T-cell (primary cell): ENCODE measurements around the gene LIN54. TPM values are rescaled to one million over a fixed set of nuclear protein-coding genes. Genes with fewer than 3 reads are reported as not detected.
"Not testable (repeated sequence)": the region's sequence is repeated elsewhere in the genome, so short reads cannot be mapped to it uniquely, and the experiment has no call there.

Experiments
- ATAC-seq, 4 experiments: fragments of 200-7000 bp in 3 of 4; fragments of 150-1000 bp in 1 of 4; cut with Tn5 transposase; replicated peaks in 1 of 4; 1 replicate in 3 of 4; 2 replicates in 1 of 4; pipeline ENCODE4 v1.10.0; 2021; ENCODE audit warnings: moderate library complexity in 3 of 4, mild to moderate bottlenecking in 2 of 4, moderate number of reproducible peaks in 1 of 4
- CTCF ChIA-PET, 2 donors: fragments of 300-600 bp; sonication (Branson Sonifier 250); formaldehyde crosslinking; loops; one replicate each; lab custom pipeline; 2022; ENCODE audit warnings: antibody characterized with exemption in 2 of 2; lab: Charles Lee
- POLR2A ChIA-PET, 2 donors: fragments of 300-600 bp; sonication (Branson Sonifier 250); formaldehyde crosslinking; loops; one replicate each; lab custom pipeline; 2022; ENCODE audit warnings: antibody characterized with exemption in 2 of 2; lab: Charles Lee
- DNase-seq, 35 experiments: peaks; one replicate each; pipeline versions ENCODE4 v3.0.0 to v3.0.0-alpha.2; 2013 to 2023
- H3K27ac ChIP-seq: one replicate; pipeline ENCODE4 v1.5.1; 2013; ENCODE audit warnings: low read length
- H3K27me3 ChIP-seq, 2 experiments: replicated peaks in 1 of 2; 1 replicate in 1 of 2; 2 replicates in 1 of 2; pipeline versions ENCODE4 v1.6.1 to v1.7.0; 2013; ENCODE audit warnings: low read length in 1 of 2, mixed read lengths in 1 of 2; ENCODE audit not compliant: control insufficient read depth in 2 of 2, insufficient read depth in 2 of 2; ENCODE audit errors: extremely low read depth in 1 of 2
- H3K36me3 ChIP-seq, 2 donors: 1 replicate in 1 of 2; 2 replicates in 1 of 2; pipeline versions ENCODE4 v1.6.1 to v1.7.0; 2013; ENCODE audit warnings: low read length in 1 of 2; ENCODE audit not compliant: control insufficient read depth in 2 of 2, insufficient read depth in 1 of 2; ENCODE audit errors: extremely low read depth in 1 of 2
- H3K4me1 ChIP-seq, 2 experiments: 1 replicate in 1 of 2; 2 replicates in 1 of 2; pipeline versions ENCODE4 v1.6.1 to v1.7.0; 2013; ENCODE audit warnings: low read length in 2 of 2, mixed read lengths in 1 of 2; ENCODE audit not compliant: insufficient read depth in 2 of 2, control insufficient read depth in 1 of 2; ENCODE audit errors: extremely low read depth in 1 of 2
- H3K4me3 ChIP-seq, 2 donors: 1 replicate in 1 of 2; 2 replicates in 1 of 2; pipeline versions ENCODE4 v1.5.1 to v1.7.0; 2013; ENCODE audit warnings: mild to moderate bottlenecking in 2 of 2, low read length in 1 of 2, moderate library complexity in 1 of 2; ENCODE audit not compliant: control insufficient read depth in 1 of 2; ENCODE audit errors: extremely low read depth in 1 of 2
- H3K9me3 ChIP-seq: 2 replicates; pipeline ENCODE4 v1.7.0; 2013
- H3K27ac Mint-ChIP-seq, 2 donors: one replicate each; pipeline ENCODE4 v1.8.0; 2020 to 2021; ENCODE audit warnings: mild to moderate bottlenecking in 2 of 2, mixed read lengths in 2 of 2
- H3K27me3 Mint-ChIP-seq, 2 donors: one replicate each; pipeline ENCODE4 v1.8.0; 2021 to 2022; ENCODE audit warnings: mixed read lengths in 2 of 2
- H3K36me3 Mint-ChIP-seq: one replicate; pipeline ENCODE4 v1.8.0; 2021; ENCODE audit warnings: mixed read lengths
- H3K4me1 Mint-ChIP-seq, 3 donors: one replicate each; pipeline ENCODE4 v1.8.0; 2020 to 2022; ENCODE audit warnings: mixed read lengths in 3 of 3, mild to moderate bottlenecking in 1 of 3
- H3K4me3 Mint-ChIP-seq, 3 donors: one replicate each; pipeline ENCODE4 v1.8.0; 2020 to 2022; ENCODE audit warnings: mild to moderate bottlenecking in 3 of 3, mixed read lengths in 3 of 3, moderate library complexity in 3 of 3
- H3K9me3 Mint-ChIP-seq, 3 donors: one replicate each; pipeline ENCODE4 v1.8.0; 2020 to 2022; ENCODE audit warnings: mixed read lengths in 3 of 3
- WGBS: methylation state at CpG from one replicate; pipeline ENCODE4 v1.1.5; 2013; ENCODE audit warnings: missing lambda C conversion rate; ENCODE audit not compliant: insufficient coverage; 5-methylcytosine and 5-hydroxymethylcytosine counted together
- total RNA-seq, 35 experiments: library from RNA in 6 of 35; stranded (reverse) in 6 of 35; fragments of 120-200 nt in 1 of 35; gene quantifications; one replicate each; pipeline versions ENCODE4 v1.2.1 to v1.2.4 and lab custom pipeline; 2013 to 2026

Gene LIN54
- total RNA-seq, 5 donors from 2014 or later (not counting 1 experiment from before 2014, with no cell fraction given), result 15.1 to 17.9 (median 16.8) TPM

DNA sequence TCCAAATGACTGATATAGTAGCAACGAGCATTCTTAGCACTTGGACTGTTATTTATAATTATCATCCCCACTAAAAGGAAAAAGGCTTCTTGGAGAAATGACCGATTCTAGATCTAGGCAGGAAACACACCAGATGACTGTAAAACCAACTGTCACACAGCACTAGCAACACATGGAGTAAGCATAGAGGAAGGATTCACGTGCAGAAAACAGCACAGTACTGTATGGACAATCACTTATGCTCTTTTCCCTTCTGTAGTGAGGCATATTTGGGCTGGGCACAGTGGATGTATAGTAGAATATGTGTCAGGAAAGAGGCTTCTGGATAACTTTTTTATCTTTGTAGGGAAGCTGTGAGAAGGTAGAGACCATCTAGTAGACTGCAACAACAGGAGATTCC, 18.4 kb upstream of the LIN54 start:
- H3K36me3 ChIP-seq, result no peaks in the 10 kb centered on the region
- POLR2A ChIA-PET, result no interaction called here
- peaks cover 0 to 4% (median 2%) of the 10 kb centered on the region in 3 donors for H3K9me3 Mint-ChIP-seq
- ATAC-seq (no peak), DNase-seq (no peak)
- H3K4me1 ChIP-seq, result no peaks in the 10 kb centered on the region
- peaks cover 0 to 10% of the 10 kb centered on the region in 2 experiments for H3K27me3 ChIP-seq
- peaks cover 2% of the 10 kb centered on the region for H3K9me3 ChIP-seq
- peaks cover 3% of the 10 kb centered on the region for H3K36me3 Mint-ChIP-seq
- no peak overlapping the region for H3K4me3 ChIP-seq
- no peaks in the 10 kb centered on the region for H3K27me3 Mint-ChIP-seq
- H3K4me1 Mint-ChIP-seq, result no peaks in the 10 kb centered on the region
- H3K27ac ChIP-seq, result no peak overlapping the region
- WGBS, result no CpG with 5 or more reads among the region's 3 CpGs
- CTCF ChIA-PET, result interaction anchor here in 1 of 2 donors (1.6 kb wide), 1 partner anchor 18 kb away, joined by 3 read pairs; the partner anchor contains the start of gene LIN54
- H3K27ac Mint-ChIP-seq, result no peak overlapping the region
- H3K4me3 Mint-ChIP-seq, result no peak overlapping the region

DNA sequence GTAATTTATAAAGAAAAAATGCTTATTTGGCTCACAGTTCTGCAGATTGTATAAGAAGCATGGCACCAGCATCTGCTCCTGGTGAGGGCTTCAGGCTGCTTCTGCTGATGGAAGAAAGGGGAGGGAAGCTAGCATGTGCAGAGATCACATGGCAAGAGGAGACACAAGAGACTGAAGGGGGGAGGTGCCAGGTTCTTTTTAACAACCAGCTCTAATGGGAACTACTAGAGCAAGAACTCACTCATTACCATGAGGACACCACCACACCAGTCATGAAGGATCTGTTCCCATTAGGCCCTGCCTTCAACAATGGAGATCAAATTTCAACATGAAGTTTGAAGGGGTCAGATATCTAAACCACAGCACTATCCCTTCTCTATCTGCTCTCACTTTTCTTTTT, 14.9 kb upstream of the LIN54 start:
- Mint-ChIP-seq H3K27me3 (no peaks in the 10 kb centered on the region), H3K4me3 (no peak overlapping the region), H3K4me1 (no peaks in the 10 kb centered on the region), H3K36me3 (peaks cover 3% of the 10 kb centered on the region), H3K9me3 (peaks cover 0 to 4% (median 2%) of the 10 kb centered on the region in 3 donors), H3K27ac (no peak overlapping the region)
- Histone ChIP-seq H3K4me1 (no peaks in the 10 kb centered on the region), H3K27me3 (peaks cover 0 to 10% of the 10 kb centered on the region in 2 experiments), H3K9me3 (peaks cover 2% of the 10 kb centered on the region), H3K36me3 (no peaks in the 10 kb centered on the region), H3K27ac (no peak overlapping the region), H3K4me3 (no peak overlapping the region)
- ChIA-PET CTCF (no interaction called here), POLR2A (interaction anchor here in 1 of 2 donors (0.8 kb wide), 1 partner anchor 34 kb away, joined by 3 read pairs; no protein-coding TSS in a partner anchor)
- no peak for DNase-seq
- ATAC-seq, result no peak

DNA sequence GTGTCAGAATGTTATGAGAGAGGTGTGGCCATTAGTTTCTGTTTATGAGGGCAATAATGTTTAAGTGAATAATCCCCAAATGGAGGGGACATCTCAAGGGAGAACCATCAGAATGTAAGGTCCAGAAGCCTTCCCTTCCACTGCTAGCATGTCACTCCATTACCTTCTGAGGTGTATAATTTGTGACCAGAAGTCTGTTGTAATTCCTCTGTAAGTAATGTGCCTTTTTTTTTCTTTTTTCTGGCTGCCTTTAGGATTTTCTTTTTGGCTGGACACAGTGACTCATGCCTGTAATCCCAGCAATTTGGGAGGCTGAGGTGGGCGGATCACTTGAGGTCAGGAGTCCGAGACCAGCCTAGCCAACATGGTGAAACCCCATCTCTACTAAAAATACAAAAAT, 13.6 kb upstream of the LIN54 start:
- peaks cover 3% of the 10 kb centered on the region for H3K36me3 Mint-ChIP-seq
- ATAC-seq, result no peak
- H3K27ac Mint-ChIP-seq, result no peak overlapping the region
- no peak overlapping the region for H3K4me3 Mint-ChIP-seq
- H3K36me3 ChIP-seq, result no peaks in the 10 kb centered on the region
- no peak overlapping the region for H3K4me3 ChIP-seq
- no peak overlapping the region for H3K27ac ChIP-seq
- H3K4me1 ChIP-seq, result no peaks in the 10 kb centered on the region
- H3K4me1 Mint-ChIP-seq, result no peaks in the 10 kb centered on the region
- peaks cover 2% of the 10 kb centered on the region for H3K9me3 ChIP-seq
- POLR2A ChIA-PET, result no interaction called here
- H3K27me3 ChIP-seq, result peaks cover 0 to 10% of the 10 kb centered on the region in 2 experiments
- WGBS, result no CpG with 5 or more reads among the region's 2 CpGs
- no peaks in the 10 kb centered on the region for H3K27me3 Mint-ChIP-seq
- CTCF ChIA-PET, result interaction anchor here in 1 of 2 donors (0.7 kb wide), 1 partner anchor 122 kb away, joined by 4 read pairs; no protein-coding TSS in a partner anchor
- peaks cover 0 to 4% (median 2%) of the 10 kb centered on the region in 3 donors for H3K9me3 Mint-ChIP-seq
- DNase-seq, result no peak

DNA sequence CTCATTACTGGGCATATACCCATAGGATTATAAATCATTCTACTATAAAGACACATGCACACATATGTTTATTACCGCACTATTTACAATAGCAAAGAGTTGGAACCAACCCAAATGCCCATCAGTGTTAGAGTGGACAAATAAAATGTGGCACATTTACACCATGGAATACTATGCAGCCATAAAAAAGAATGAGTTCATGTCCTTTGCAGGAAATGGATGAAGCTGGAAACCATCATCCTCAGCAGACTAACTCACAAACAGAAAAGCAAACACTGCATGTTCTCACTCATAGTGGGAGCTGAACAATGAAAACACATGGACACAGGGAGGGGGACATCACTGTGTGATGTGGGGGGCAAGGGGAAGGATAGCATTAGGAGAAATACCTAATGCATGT, 13.0 kb upstream of the LIN54 start:
- H3K9me3 ChIP-seq, DNase-seq, H3K4me3 ChIP-seq, H3K4me1 Mint-ChIP-seq, H3K27me3 Mint-ChIP-seq, H3K27ac Mint-ChIP-seq, POLR2A ChIA-PET, H3K36me3 ChIP-seq, H3K4me1 ChIP-seq, H3K4me3 Mint-ChIP-seq, H3K9me3 Mint-ChIP-seq, H3K27me3 ChIP-seq, H3K27ac ChIP-seq, ATAC-seq, H3K36me3 Mint-ChIP-seq: not testable (repeated sequence)
- no CpG with 5 or more reads among the region's 1 CpG for WGBS
- CTCF ChIA-PET, result interaction anchor here in 1 of 2 donors (0.6 kb wide), 1 partner anchor 426 kb away, joined by 5 read pairs; no protein-coding TSS in a partner anchor

DNA sequence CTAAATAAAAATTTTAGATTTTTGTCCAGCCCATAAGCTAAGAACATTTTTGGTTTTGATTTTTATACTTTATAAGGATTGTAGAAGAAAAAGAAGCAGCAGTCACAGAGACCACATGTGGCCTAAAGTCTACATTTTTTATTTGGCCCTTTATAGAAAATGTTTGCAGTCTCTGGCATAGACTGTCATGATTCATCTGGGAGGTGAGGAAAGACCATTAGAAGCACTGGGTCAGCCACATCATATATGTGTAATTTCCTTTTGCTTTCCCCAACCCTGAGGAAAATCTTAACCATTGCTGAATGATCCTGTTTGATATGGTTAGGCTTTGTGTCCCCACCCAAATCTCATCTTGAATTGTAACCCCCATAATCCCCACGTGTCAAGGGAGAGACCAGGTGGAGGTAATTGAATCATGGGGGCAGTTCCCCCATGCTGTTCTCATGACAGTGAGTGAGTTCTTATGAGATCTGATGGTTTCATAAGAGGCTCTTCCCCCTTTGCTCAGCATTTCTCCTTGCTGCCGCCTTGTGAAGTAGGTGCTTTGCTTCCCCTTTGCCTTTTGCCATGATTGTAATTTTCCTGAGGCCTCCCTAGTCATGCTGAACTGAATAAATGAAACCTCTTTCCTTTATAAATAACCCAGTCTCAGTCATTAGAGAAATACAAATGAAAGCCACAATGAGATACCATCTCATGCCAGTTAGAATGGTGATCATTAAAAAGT, 12.3 kb upstream of the LIN54 start:
- no peak overlapping the region for H3K4me3 ChIP-seq
- WGBS, result no CpG with 5 or more reads among the region's 2 CpGs
- Mint-ChIP-seq H3K4me1 (no peaks in the 10 kb centered on the region), H3K9me3 (peaks cover 0 to 4% (median 2%) of the 10 kb centered on the region in 3 donors), H3K27me3 (no peaks in the 10 kb centered on the region), H3K36me3 (peaks cover 3% of the 10 kb centered on the region), H3K27ac (no peak overlapping the region), H3K4me3 (no peak overlapping the region)
- H3K4me1 ChIP-seq, result no peaks in the 10 kb centered on the region
- no peak overlapping the region for H3K27ac ChIP-seq
- ATAC-seq (no peak), DNase-seq (no peak)
- POLR2A ChIA-PET, result interaction anchor here in 1 of 2 donors (0.6 kb wide), 1 partner anchor 396 kb away, joined by 4 read pairs; no protein-coding TSS in a partner anchor
- peaks cover 2% of the 10 kb centered on the region for H3K9me3 ChIP-seq
- CTCF ChIA-PET, result no interaction called here
- H3K36me3 ChIP-seq, result no peaks in the 10 kb centered on the region
- H3K27me3 ChIP-seq, result peaks cover 0 to 7% of the 10 kb centered on the region in 2 experiments

DNA sequence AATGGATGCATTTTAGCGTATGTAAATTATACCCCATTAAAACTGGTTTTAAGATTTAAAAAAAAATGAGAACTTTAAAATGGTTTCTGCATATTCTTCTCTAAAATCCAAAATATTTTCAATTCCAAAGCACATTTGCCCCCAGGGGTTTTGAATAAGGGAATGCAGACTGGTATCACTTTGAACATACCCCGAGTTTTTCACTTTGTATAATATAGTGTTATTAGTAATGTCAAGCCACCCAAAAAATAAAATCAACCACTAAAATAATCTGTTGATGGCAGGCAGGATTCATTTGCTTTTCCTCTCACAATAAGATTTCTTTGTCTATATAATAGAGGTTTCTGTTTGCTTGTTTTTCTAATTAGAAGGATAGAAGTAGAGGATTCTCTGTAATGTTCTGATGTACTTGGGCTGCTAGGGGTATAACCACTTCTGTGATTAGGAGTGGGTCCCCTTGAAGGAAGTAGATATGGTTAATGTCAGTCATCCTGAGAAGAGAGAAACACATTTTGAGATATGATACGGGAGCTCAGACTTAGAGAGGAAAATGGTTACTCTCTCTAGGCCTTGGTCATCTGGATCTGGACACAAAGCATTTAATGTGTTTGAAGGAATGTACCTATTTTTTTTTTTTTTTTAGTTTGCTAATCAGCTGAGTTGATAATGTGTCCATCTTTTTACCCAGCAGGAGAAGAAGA, 9.3 kb upstream of the LIN54 start:
- ATAC-seq (no peak), DNase-seq (no peak)
- no CpG with 5 or more reads among the region's 3 CpGs for WGBS
- H3K27me3 ChIP-seq, result no peaks in the 10 kb centered on the region
- ChIA-PET POLR2A (interaction anchor here in 1 of 2 donors (0.5 to 0.6 kb wide), 2 partner anchors 117 to 422 kb away, joined by 4 read pairs; no protein-coding TSS in a partner anchor), CTCF (no interaction called here)
- no peak overlapping the region for H3K27ac ChIP-seq
- no peak overlapping the region for H3K4me3 Mint-ChIP-seq
- H3K36me3 ChIP-seq, result no peaks in the 10 kb centered on the region
- H3K4me1 ChIP-seq, result no peaks in the 10 kb centered on the region
- H3K27me3 Mint-ChIP-seq, result no peaks in the 10 kb centered on the region
- no peak overlapping the region for H3K4me3 ChIP-seq
- no peaks in the 10 kb centered on the region for H3K36me3 Mint-ChIP-seq
- peaks cover 2% of the 10 kb centered on the region for H3K9me3 ChIP-seq
- no peaks in the 10 kb centered on the region for H3K4me1 Mint-ChIP-seq
- H3K27ac Mint-ChIP-seq, result no peak overlapping the region
- peaks cover 0 to 2% (median under 1%) of the 10 kb centered on the region in 3 donors for H3K9me3 Mint-ChIP-seq
